Esophagus squamous epithelium (tissue), 5 donors: ENCODE data around the gene PHACTR3. TPM values are rescaled to one million over a fixed set of nuclear protein-coding genes. Genes with fewer than 3 reads are reported as not detected.

Experiments used
- DNase-seq: peaks from one replicate; lab custom pipeline; 2025; lab: John Stamatoyannopoulos, UW
- H3K27ac ChIP-seq, 4 donors: fragments of 200-600 bp; sonication (generic); one replicate each; pipeline ENCODE4 v1.5.1; 2016 to 2019; ENCODE audit warnings: mild to moderate bottlenecking in 1 of 4
- H3K27me3 ChIP-seq, 4 donors: fragments of 200-600 bp; sonication (generic); 1 replicate in 3 of 4; 2 replicates in 1 of 4; pipeline versions ENCODE4 v1.5.1 to v1.6.0; 2017 to 2021; ENCODE audit warnings: antibody characterized with exemption in 1 of 4
- H3K36me3 ChIP-seq, 3 donors: fragments of 200-600 bp; sonication (generic); one replicate each; pipeline ENCODE4 v1.5.1; 2016 to 2019
- H3K4me1 ChIP-seq, 3 donors: fragments of 200-600 bp; sonication (generic); one replicate each; pipeline ENCODE4 v1.5.1; 2017 to 2019
- H3K4me3 ChIP-seq, 4 donors: fragments of 200-600 bp; sonication (generic); 1 replicate in 3 of 4; 2 replicates in 1 of 4; pipeline ENCODE4 v1.5.1; 2016 to 2019; ENCODE audit warnings: mild to moderate bottlenecking in 2 of 4, moderate library complexity in 1 of 4
- H3K9me3 ChIP-seq, 3 donors: fragments of 200-600 bp; sonication (generic); one replicate each; pipeline ENCODE4 v1.5.1; 2016 to 2019
- CTCF ChIP-seq, 6 experiments: fragments of 450-650 bp in 4 of 6; fragments of 200-600 bp in 2 of 6; sonication (generic) in 2 of 6; IDR thresholded peaks; one replicate each; pipeline ENCODE4 v1.5.1; 2016 to 2019; ENCODE audit warnings: antibody characterized with exemption in 6 of 6, mild to moderate bottlenecking in 4 of 6, moderate library complexity in 4 of 6
- POLR2A ChIP-seq, 4 donors: fragments of 450-650 bp; IDR thresholded peaks; one replicate each; pipeline ENCODE4 v1.6.1; 2017; ENCODE audit warnings: antibody characterized with exemption in 4 of 4, mild to moderate bottlenecking in 4 of 4, moderate library complexity in 3 of 4
- WGBS, 2 donors: methylation state at CpG; one replicate each; pipeline ENCODE4 v1.1.5; 2018; 5-methylcytosine and 5-hydroxymethylcytosine counted together
- intact Hi-C: fragments of 100-400 bp; cut with DNase I; formaldehyde crosslinking; loops from one replicate; pipeline ENCODE4 v1.15.0; 2022
- total RNA-seq, 4 donors: library from RNA; depleted of rRNA; stranded (reverse); fragments of >200 nt; gene quantifications; one replicate each; pipeline ENCODE4 v1.1.0, GENCODE V29; 2016
- donor health status: DM: yes; HTN: yes; CAD: no.

The PHACTR3 gene
- total RNA-seq, 4 donors from 2014 or later: 0.13 to 2.5 (median 0.32) TPM

- H3K9me3 ChIP-seq: no peaks in the 10 kb centered on the region
- TF ChIP-seq POLR2A (IDR thresholded peaks at IDR 0.05): no peak
- TF ChIP-seq CTCF (IDR thresholded peaks at IDR 0.05): peak in 5 of 6 experiments; percentile 56 to 67 (median 60)
- no peak overlapping the region for H3K27ac ChIP-seq
- DNase-seq: no peak
- H3K4me3 ChIP-seq: no peak overlapping the region
- WGBS, 2 donors: 10 to 29% methylated on average over 10 to 11 of the region's 14 CpGs
- peaks cover 0 to 6% (median 0%) of the 10 kb centered on the region in 4 donors for H3K27me3 ChIP-seq
- intact Hi-C loops: no loop called here
- H3K36me3 ChIP-seq: no peaks in the 10 kb centered on the region
- H3K4me1 ChIP-seq: no peaks in the 10 kb centered on the region
Observed at GRCh38 chr20:59782986-59783640, 178.8 kb downstream of the PHACTR3 start.

GRCh38 chr20:59783641-59784010, 179.3 kb downstream of the PHACTR3 start:
- no peak overlapping the region for H3K27ac ChIP-seq
- H3K4me1 ChIP-seq: no peaks in the 10 kb centered on the region
- 82 to 89% methylated on average over 3 of the region's 6 CpGs for WGBS, 2 donors
- no peaks in the 10 kb centered on the region for H3K36me3 ChIP-seq
- no peaks in the 10 kb centered on the region for H3K9me3 ChIP-seq
- intact Hi-C loops: no loop called here
- no peak for TF ChIP-seq POLR2A (IDR thresholded peaks at IDR 0.05)
- TF ChIP-seq CTCF (IDR thresholded peaks at IDR 0.05): no peak
- peaks cover 0 to 6% (median 0%) of the 10 kb centered on the region in 4 donors for H3K27me3 ChIP-seq
- no peak overlapping the region for H3K4me3 ChIP-seq
- no peak for DNase-seq

GRCh38 chr20:59784365-59784764, 180.0 kb downstream of the PHACTR3 start:
- Histone ChIP-seq H3K27ac (no peak overlapping the region), H3K36me3 (no peaks in the 10 kb centered on the region), H3K9me3 (no peaks in the 10 kb centered on the region), H3K4me1 (no peaks in the 10 kb centered on the region), H3K4me3 (no peak overlapping the region), H3K27me3 (peaks cover 0 to 6% (median 0%) of the 10 kb centered on the region in 4 donors)
- DNase-seq: no peak
- TF ChIP-seq CTCF (IDR thresholded peaks at IDR 0.05) (no peak), POLR2A (IDR thresholded peaks at IDR 0.05) (no peak)
- intact Hi-C loops: no loop called here
- WGBS, 2 donors: 80 to 81% methylated on average over 1 to 5 of the region's 5 CpGs

GRCh38 chr20:59784791-59785668, 180.7 kb downstream of the PHACTR3 start:
- Histone ChIP-seq H3K27me3 (peaks cover 0 to 6% (median 0%) of the 10 kb centered on the region in 4 donors), H3K27ac (no peak overlapping the region), H3K9me3 (no peaks in the 10 kb centered on the region), H3K4me3 (no peak overlapping the region), H3K4me1 (no peaks in the 10 kb centered on the region), H3K36me3 (no peaks in the 10 kb centered on the region)
- intact Hi-C loops: no loop called here
- 69 to 75% methylated on average over 9 to 11 of the region's 16 CpGs for WGBS, 2 donors
- no peak for DNase-seq
- no peak for TF ChIP-seq CTCF (IDR thresholded peaks at IDR 0.05)
- TF ChIP-seq POLR2A (IDR thresholded peaks at IDR 0.05): no peak

GRCh38 chr20:59785669-59785959, 181.3 kb downstream of the PHACTR3 start:
- no peak overlapping the region for H3K4me3 ChIP-seq
- no peak for DNase-seq
- no peaks in the 10 kb centered on the region for H3K4me1 ChIP-seq
- no peaks in the 10 kb centered on the region for H3K36me3 ChIP-seq
- peaks cover 0 to 6% (median 0%) of the 10 kb centered on the region in 4 donors for H3K27me3 ChIP-seq
- TF ChIP-seq CTCF (IDR thresholded peaks at IDR 0.05) (no peak), POLR2A (IDR thresholded peaks at IDR 0.05) (no peak)
- intact Hi-C loops: no loop called here
- no peak overlapping the region for H3K27ac ChIP-seq
- H3K9me3 ChIP-seq: no peaks in the 10 kb centered on the region
- WGBS, 2 donors: 32 to 42% methylated on average over 5 of the region's 6 CpGs
